Prostate gland (tissue), 2 donors: Measurements from ENCODE around the gene RAD51.
A peak's percentile ranks its signal among the peaks of the same experiment; 100 is the strongest.

ENCODE experiments used
- CTCF ChIP-seq, 4 experiments: fragments of 200-600 bp in 2 of 4; fragments of 450-650 bp in 2 of 4; sonication (generic) in 2 of 4; IDR thresholded peaks; 1 replicate in 3 of 4; 2 replicates in 1 of 4; pipeline ENCODE4 v1.5.1; 2016 to 2019; ENCODE audit warnings: antibody characterized with exemption in 4 of 4, mild to moderate bottlenecking in 2 of 4, moderate library complexity in 2 of 4
- POLR2A ChIP-seq: fragments of 450-650 bp; IDR thresholded peaks from one replicate; pipeline ENCODE4 v1.6.1; 2016; ENCODE audit warnings: antibody characterized with exemption, mild to moderate bottlenecking
- POLR2AphosphoS5 ChIP-seq: sonication (generic); formaldehyde crosslinking; IDR thresholded peaks from one replicate; pipeline ENCODE4 v1.6.1; 2017; ENCODE audit warnings: antibody characterized with exemption

GRCh38 chr15:40702077-40702476 lies 7.1 kb downstream of the RAD51 start:
- peak in 2 of 4 experiments; percentile 14 to 42 for TF ChIP-seq CTCF (IDR thresholded peaks at IDR 0.05)
- no peak for TF ChIP-seq POLR2A
- no peak for TF ChIP-seq POLR2AphosphoS5
